Frontal cortex (tissue), 4 donors: ENCODE data around the gene HRH1. TPM values are rescaled to one million over a fixed set of nuclear protein-coding genes. Genes with fewer than 3 reads are reported as not detected.

Experiments used
- DNase-seq, 2 donors: peaks; one replicate each; pipeline ENCODE4 v3.0.0; 2012; ENCODE audit warnings: low spot score in 2 of 2
- FAIRE-seq: peaks from 2 replicates; lab custom pipeline; 2012; peaks lifted over from hg19 to GRCh38; lab: Jason Lieb, UNC
- small RNA-seq: library from RNA; depleted of rRNA; stranded (forward); fragments of <200 nt; gene quantifications from one replicate; pipeline ENCODE3, GENCODE V24; 2014
- total RNA-seq: library from RNA; depleted of rRNA; stranded (reverse); fragments of >200 nt; gene quantifications from one replicate; pipeline ENCODE4 v1.2.3, GENCODE V29; 2014
- donor health status: control.
- donor health status: control.
- donor health status: control.

The HRH1 gene
- total RNA-seq, 1 donor from 2014 or later: 2.0 TPM

- FAIRE-seq (no peak), DNase-seq (no peak)
These were observed 146.7 kb downstream of the HRH1 start for GRCh38 chr3:11300970-11301369.

DNA sequence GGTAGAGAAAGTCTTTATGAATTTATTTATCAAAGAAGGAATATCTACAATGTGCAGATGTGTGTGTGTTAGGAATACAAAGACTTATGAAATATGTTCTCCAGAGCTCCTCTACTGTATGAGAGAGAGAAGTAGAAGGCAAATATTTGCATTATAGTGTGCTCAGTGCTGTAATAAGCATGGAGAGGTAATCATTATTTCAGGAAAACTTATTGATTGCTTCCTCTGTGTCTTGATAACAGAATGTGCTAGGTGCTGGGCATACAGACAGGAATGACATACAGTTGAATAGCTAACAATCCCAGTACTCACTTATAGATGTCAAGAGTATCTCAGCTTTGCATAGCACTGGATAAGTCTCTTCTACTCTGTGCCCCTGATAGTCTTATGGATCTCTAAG lies 148.2 kb downstream of the HRH1 start:
- DNase-seq: no peak
- FAIRE-seq: no peak

DNA sequence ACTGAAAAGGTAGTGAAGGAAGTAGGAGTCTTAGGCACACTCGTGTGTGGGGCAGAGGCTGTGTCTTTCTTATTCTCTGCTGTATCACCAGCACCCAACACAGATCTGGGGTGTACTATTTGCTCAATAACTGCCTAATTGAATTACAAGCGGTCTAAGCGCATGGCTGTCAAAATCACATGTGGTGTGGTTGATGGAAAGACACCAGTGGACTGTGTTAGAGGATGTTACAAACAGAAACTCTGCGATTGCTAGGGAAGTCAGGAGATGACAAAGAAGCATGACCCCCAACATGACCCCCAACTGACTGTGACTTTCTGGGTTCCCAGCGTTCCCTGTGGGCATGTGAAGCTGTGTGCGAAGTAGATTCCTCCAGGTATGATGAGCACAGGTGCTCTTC lies 149.9 kb downstream of the HRH1 start:
- FAIRE-seq: no peak

GRCh38 chr3:11305509-11305908 lies 151.2 kb downstream of the HRH1 start:
- no peak for DNase-seq
- no peak for FAIRE-seq

More for the DNA sequence above, 149.9 kb downstream of the HRH1 start:
- no peak for DNase-seq

GRCh38 chr3:11306817-11307589 lies 152.7 kb downstream of the HRH1 start:
- FAIRE-seq (no peak), DNase-seq (no peak)

- DNase-seq: no peak
- no peak for FAIRE-seq
These were observed 153.6 kb downstream of the HRH1 start for GRCh38 chr3:11307830-11308432.

DNA sequence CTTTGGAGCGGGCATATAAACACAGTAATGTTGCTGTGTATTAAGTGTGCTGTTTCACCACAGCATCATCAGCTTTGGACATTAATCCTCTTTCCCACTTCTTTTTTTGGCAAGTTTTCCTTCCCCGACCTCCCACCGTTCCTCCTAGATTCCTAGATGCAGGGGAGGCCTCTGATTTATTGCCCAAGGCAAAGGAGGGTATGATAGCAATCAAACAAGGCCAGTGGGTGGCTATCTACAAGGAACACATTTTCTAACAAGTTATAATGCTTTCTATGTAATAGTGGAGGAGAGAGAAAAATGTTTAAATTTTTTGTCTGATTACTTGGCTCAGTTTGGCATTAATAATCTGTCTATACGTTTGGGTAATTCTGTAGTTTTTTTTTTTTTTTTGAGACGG lies 156.0 kb downstream of the HRH1 start:
- FAIRE-seq (no peak), DNase-seq (no peak)

DNA sequence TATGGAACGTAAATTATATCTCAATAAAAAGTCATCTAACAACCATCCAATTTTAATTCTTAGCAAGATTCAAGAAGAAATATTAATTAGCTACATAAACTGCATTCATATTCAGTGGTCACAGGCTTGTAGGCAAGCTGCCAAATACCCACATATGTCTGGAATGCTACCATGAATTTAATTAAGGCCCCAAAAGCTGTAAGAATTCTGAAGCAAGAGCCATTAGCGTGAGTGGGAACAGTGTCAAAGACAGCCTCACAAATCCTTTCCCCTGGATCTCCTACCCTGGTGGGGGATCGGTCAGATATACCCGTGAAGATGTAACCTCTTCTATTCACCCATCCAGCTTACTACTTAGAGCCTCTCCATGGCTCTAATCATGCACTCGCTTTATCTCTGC lies 157.9 kb downstream of the HRH1 start:
- FAIRE-seq (no peak), DNase-seq (no peak)

Small RNA genes lying within 50 kb of the gene (small RNA-seq; reads per million reads assigned to genes)
- gene AC083855.1: not detected

Other genes with a start within 250 kb of the HRH1 start
- gene SLC6A1, start 161.7 kb upstream of the HRH1 start, total RNA-seq: 52.2 TPM
- 19.2 TPM for gene ATG7, start 117.9 kb downstream of the HRH1 start, total RNA-seq